ENCODE measurements around the gene PNMA1. TPM values are rescaled to one million over a fixed set of nuclear protein-coding genes. Genes with fewer than 3 reads are reported as not detected.

Gene PNMA1
- total RNA-seq, 1 experiment from 2014 or later, result 24.6 TPM

- no peaks in the 10 kb centered on the region for H3K9me3 ChIP-seq (ENCODE audit: control insufficient read depth in 1 of 2, insufficient read depth in 1 of 2, low read depth in 1 of 2, low read length in 2 of 2)
- no peak overlapping the region for H3K4me3 ChIP-seq (replicated peaks in 1 of 2; ENCODE audit: low read depth in 1 of 2, low read length in 2 of 2)
- ChIA-PET POLR2A (no interaction called here), RAD21 (ENCODE audit: low non-redundant PET in 1 of 2, low total read pairs in 2 of 2, uncharacterized antibody in 2 of 2, unreplicated experiment in 2 of 2) (no interaction called here), CTCF (interaction anchor here (1.4 kb wide), 1 partner anchor 35 kb away, joined by 4 read pairs; a partner anchor contains a TSS)
- H3K9ac ChIP-seq (ENCODE audit: low read length), result no peak overlapping the region
- peaks cover 35 to 54% of the 10 kb centered on the region in 2 experiments; a peak in 3 of 4 replicates for H3K36me3 ChIP-seq (ENCODE audit: control insufficient read depth in 1 of 2, insufficient read depth in 2 of 2, low read length in 2 of 2)
- H2AFZ ChIP-seq (ENCODE audit: low read depth, low read length, poor library complexity, severe bottlenecking), result no peak overlapping the region
- no peak overlapping the region for H3K4me2 ChIP-seq (ENCODE audit: low read length)
- no peaks in the 10 kb centered on the region for H3K9me2 ChIP-seq (ENCODE audit: insufficient read depth)
- H3K27ac ChIP-seq (ENCODE audit: low read depth, low read length), result no peak overlapping the region
- H3K27me3 ChIP-seq (ENCODE audit: insufficient read depth, low read length), result no peaks in the 10 kb centered on the region
- no TSS peak for BruUV-seq (replicated peaks)
- ATAC-seq (no peak), DNase-seq (ENCODE audit: low read depth, low spot score) (no peak)
- peaks cover 3 to 21% of the 10 kb centered on the region in 2 experiments; a peak in 3 of 4 replicates for H3K4me1 ChIP-seq (ENCODE audit: control insufficient read depth in 1 of 2, insufficient read depth in 2 of 2, low read length in 2 of 2)
- TF ChIP-seq TCF7L2 (IDR thresholded peaks at IDR 0.05; ENCODE audit: borderline replicate concordance, extremely low read depth, insufficient read depth, insufficient read length), result no peak
- no peak for TF ChIP-seq FOSL1 (IDR thresholded peaks at IDR 0.05; ENCODE audit: low read depth)
- TF ChIP-seq ZNF274 (IDR thresholded peaks at IDR 0.05; ENCODE audit: low read depth, low read length), result no peak
- intact Hi-C loops (cut with micrococcal nuclease), result loop anchor here (5.0 kb wide), 3 partner anchors 142 to 227 kb away; partner anchors contain the start of genes COQ6 and FAM161B
- no peaks in the 10 kb centered on the region; the same call in 1 of the 2 replicates for H3K79me2 ChIP-seq (ENCODE audit: insufficient read depth, low read length)
- H4K20me1 ChIP-seq (ENCODE audit: insufficient read depth), result no peaks in the 10 kb centered on the region; the same call in 1 of the 2 replicates
These were observed 11.2 kb upstream of the PNMA1 start for GRCh38 chr14:73725116-73726024.

GRCh38 chr14:73724696-73725095 lies 10.5 kb upstream of the PNMA1 start:
- intact Hi-C loops (cut with micrococcal nuclease), result loop anchor here (5.0 kb wide), 3 partner anchors 143 to 228 kb away; partner anchors contain the start of genes COQ6 and FAM161B
- peaks cover 3 to 21% of the 10 kb centered on the region in 2 experiments; a peak in 3 of 4 replicates for H3K4me1 ChIP-seq (ENCODE audit: control insufficient read depth in 1 of 2, insufficient read depth in 2 of 2, low read length in 2 of 2)
- DNase-seq (ENCODE audit: low read depth, low spot score), result no peak
- no TSS peak for BruUV-seq (replicated peaks)
- no peaks in the 10 kb centered on the region for H3K9me2 ChIP-seq (ENCODE audit: insufficient read depth)
- no peaks in the 10 kb centered on the region for H3K9me3 ChIP-seq (ENCODE audit: control insufficient read depth in 1 of 2, insufficient read depth in 1 of 2, low read depth in 1 of 2, low read length in 2 of 2)
- H4K20me1 ChIP-seq (ENCODE audit: insufficient read depth), result no peaks in the 10 kb centered on the region; the same call in 1 of the 2 replicates
- ChIA-PET RAD21 (ENCODE audit: low non-redundant PET in 1 of 2, low total read pairs in 2 of 2, uncharacterized antibody in 2 of 2, unreplicated experiment in 2 of 2) (no interaction called here), POLR2A (no interaction called here), CTCF (interaction anchor here (1.4 kb wide), 1 partner anchor 35 kb away, joined by 4 read pairs; a partner anchor contains a TSS)
- ATAC-seq, result no peak
- no peak overlapping the region for H2AFZ ChIP-seq (ENCODE audit: low read depth, low read length, poor library complexity, severe bottlenecking)
- H3K27ac ChIP-seq (ENCODE audit: low read depth, low read length), result no peak overlapping the region
- no peaks in the 10 kb centered on the region; the same call in 1 of the 2 replicates for H3K79me2 ChIP-seq (ENCODE audit: insufficient read depth, low read length)
- H3K9ac ChIP-seq (ENCODE audit: low read length), result no peak overlapping the region
- TF ChIP-seq EGR1 (IDR thresholded peaks at IDR 0.05; ENCODE audit: low read depth), result no peak
- TF ChIP-seq MAX (IDR thresholded peaks at IDR 0.05), result no peak
- TF ChIP-seq YY1 (IDR thresholded peaks at IDR 0.05; ENCODE audit: extremely low read depth, insufficient replicate concordance, low read depth, low read length), result no peak
- TF ChIP-seq RAD21 (IDR thresholded peaks at IDR 0.05; ENCODE audit: low read depth), result no peak
- TF ChIP-seq ZNF274 (IDR thresholded peaks at IDR 0.05; ENCODE audit: low read depth, low read length), result no peak
- TF ChIP-seq ZBTB33 (IDR thresholded peaks at IDR 0.05; ENCODE audit: extremely low read depth, insufficient replicate concordance, low read length), result no peak
- TF ChIP-seq SP1 (IDR thresholded peaks at IDR 0.05; ENCODE audit: low read depth), result no peak
- no peak overlapping the region for H3K4me2 ChIP-seq (ENCODE audit: low read length)
- H3K36me3 ChIP-seq (ENCODE audit: control insufficient read depth in 1 of 2, insufficient read depth in 2 of 2, low read length in 2 of 2), result peaks cover 34 to 54% of the 10 kb centered on the region in 2 experiments; a peak in 3 of 4 replicates
- H3K4me3 ChIP-seq (replicated peaks in 1 of 2; ENCODE audit: low read depth in 1 of 2, low read length in 2 of 2), result no peak overlapping the region
- no peaks in the 10 kb centered on the region for H3K27me3 ChIP-seq (ENCODE audit: insufficient read depth, low read length)

Data from HCT116 (cell line).